Measurements from ENCODE around the gene EYA2.
"Not testable (repeated sequence)": the region's sequence is repeated elsewhere in the genome, so short reads cannot be mapped to it uniquely, and the experiment has no call there.

The EYA2 gene

DNA sequence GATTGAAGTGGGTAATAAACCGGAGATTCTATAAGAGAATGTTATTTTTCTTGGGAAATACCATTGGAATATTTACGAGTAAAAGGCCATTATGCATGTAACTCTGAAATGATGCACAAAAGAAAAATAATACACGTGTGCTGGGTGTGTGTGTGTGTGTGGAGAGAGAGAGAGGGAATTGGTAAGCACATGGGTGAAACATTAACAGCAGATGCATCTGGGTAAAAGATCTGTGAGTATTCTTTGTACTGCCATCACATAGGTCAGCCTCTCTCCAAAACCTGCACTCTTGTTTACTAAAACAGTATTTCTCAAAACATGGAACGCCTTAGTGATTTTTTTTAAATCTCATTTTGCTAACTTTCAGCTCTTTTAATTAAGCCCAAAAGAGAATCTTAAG lies 28.9 kb downstream of the EYA2 start:
- H3K4me3 ChIP-seq (ENCODE audit: control insufficient read depth, low read depth, low read length) = no peak overlapping the region
- no peak for DNase-seq (ENCODE audit: low read depth)
- TF ChIP-seq, protein P1, sequence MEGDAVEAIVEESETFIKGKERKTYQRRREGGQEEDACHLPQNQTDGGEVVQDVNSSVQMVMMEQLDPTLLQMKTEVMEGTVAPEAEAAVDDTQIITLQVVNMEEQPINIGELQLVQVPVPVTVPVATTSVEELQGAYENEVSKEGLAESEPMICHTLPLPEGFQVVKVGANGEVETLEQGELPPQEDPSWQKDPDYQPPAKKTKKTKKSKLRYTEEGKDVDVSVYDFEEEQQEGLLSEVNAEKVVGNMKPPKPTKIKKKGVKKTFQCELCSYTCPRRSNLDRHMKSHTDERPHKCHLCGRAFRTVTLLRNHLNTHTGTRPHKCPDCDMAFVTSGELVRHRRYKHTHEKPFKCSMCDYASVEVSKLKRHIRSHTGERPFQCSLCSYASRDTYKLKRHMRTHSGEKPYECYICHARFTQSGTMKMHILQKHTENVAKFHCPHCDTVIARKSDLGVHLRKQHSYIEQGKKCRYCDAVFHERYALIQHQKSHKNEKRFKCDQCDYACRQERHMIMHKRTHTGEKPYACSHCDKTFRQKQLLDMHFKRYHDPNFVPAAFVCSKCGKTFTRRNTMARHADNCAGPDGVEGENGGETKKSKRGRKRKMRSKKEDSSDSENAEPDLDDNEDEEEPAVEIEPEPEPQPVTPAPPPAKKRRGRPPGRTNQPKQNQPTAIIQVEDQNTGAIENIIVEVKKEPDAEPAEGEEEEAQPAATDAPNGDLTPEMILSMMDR (IDR thresholded peaks at IDR 0.05; ENCODE audit: control insufficient read depth, insufficient read depth, low read depth, low read length, missing control alignments) = no peak

DNA sequence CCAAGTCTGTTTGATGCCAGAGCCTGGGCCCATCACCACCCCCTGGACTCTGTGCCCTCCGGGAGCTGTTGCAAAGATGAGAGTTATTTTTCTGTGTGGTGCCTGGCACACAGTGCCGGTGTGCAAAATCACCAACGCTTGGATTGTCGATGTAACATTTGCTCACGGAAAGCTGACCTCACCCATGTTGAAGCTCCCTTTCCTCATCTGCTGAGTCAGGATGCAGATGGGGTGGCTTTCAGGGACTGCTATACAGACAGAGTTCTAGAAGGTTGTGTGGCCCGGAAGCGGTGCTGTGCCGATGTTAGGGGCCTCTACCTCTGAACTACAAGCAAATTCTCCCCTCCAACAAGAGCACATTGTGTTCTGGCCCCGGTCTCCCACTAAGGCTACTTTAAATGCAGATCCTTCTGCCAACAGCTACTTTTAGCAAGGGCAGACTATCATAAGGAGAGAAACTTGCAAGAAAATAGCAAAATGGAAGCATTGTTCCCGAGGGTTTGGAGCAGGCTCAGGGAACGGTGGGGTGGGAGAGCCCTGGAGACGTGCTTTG lies 34.0 kb downstream of the EYA2 start:
- DNase-seq (ENCODE audit: low read depth) = peak; percentile 11
- no peak overlapping the region for H3K4me3 ChIP-seq (ENCODE audit: control insufficient read depth, low read depth, low read length)
- TF ChIP-seq, protein P1 (IDR thresholded peaks at IDR 0.05; ENCODE audit: control insufficient read depth, insufficient read depth, low read depth, low read length, missing control alignments) = no peak

DNA sequence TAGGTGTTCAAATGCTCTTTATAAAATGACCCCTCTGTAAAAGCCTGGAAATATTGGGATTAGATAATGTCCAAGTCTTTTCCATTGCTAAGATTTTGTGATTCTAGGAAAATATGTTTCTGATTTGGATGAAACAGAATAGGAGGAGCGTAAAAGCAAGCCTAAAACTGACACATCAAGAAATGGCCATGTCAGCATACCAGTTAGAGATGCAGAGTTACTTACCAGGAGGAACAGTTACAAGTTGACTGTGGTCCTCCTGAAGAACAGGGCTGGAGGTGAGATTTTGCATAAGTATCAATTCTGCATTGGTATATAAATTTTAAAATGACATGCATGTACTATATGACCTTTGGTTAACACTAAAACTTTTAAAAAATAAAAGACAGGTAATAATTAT lies 35.3 kb downstream of the EYA2 start:
- TF ChIP-seq, protein P1 (IDR thresholded peaks at IDR 0.05; ENCODE audit: control insufficient read depth, insufficient read depth, low read depth, low read length, missing control alignments) = no peak
- H3K4me3 ChIP-seq (ENCODE audit: control insufficient read depth, low read depth, low read length) = no peak overlapping the region
- DNase-seq (ENCODE audit: low read depth) = no peak

DNA sequence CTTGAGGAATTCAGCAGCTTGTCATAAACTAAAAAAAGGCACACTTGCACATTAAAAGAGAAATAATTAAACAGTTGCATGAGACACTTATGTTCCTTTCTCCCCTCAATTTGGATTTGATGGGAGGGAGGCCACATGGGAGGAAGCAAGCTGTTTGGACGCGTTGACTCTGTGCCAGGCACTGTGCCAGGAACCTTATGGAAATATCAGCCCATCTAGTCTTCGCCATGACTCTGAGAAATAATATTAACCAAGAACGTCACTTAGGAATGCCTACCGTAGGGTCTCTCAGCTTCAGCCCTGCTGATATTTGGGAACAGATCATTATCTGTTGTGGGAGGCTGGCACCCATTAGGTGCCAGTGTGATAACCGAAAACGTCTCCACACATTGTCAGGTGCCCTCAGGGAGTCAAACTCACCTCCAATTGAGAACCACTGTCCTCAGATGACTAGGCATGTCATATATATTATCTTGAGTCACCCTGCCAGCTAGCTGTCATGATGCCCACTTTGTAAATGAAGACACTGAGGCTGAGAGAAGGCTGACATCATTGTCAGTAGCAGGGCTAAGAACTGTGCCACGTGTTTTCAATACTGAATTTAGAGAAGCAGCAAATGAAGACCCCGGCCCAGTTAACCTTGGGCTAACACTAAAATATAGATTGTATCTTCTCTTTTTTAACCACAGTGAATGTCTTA lies 36.1 kb downstream of the EYA2 start:
- no peak for DNase-seq (ENCODE audit: low read depth)
- no peak overlapping the region for H3K4me3 ChIP-seq (ENCODE audit: control insufficient read depth, low read depth, low read length)
- TF ChIP-seq, protein P1 (IDR thresholded peaks at IDR 0.05; ENCODE audit: control insufficient read depth, insufficient read depth, low read depth, low read length, missing control alignments) = no peak

DNA sequence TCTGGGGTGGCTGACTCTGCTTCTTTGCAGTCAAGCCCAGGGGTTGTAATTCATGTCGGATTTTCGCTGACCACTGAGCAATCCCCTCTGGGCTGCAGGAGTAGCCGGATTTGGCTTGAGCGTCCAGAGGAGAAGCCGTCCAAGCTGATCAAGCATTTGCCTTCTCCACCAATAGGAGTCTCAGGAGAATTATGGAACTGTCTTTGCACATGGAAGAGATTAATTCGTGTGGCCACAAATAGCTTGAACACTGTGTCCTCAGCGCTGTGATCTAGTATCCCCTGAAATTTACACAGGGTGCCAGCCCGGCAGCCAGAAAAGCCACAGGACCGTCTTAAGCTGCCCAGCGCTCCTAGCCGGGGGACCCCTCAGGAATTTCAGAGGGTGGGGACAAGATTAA lies 37.1 kb downstream of the EYA2 start:
- TF ChIP-seq, protein P1 (IDR thresholded peaks at IDR 0.05; ENCODE audit: control insufficient read depth, insufficient read depth, low read depth, low read length, missing control alignments) = no peak
- no peak for DNase-seq (ENCODE audit: low read depth)
- no peak overlapping the region for H3K4me3 ChIP-seq (ENCODE audit: control insufficient read depth, low read depth, low read length)

DNA sequence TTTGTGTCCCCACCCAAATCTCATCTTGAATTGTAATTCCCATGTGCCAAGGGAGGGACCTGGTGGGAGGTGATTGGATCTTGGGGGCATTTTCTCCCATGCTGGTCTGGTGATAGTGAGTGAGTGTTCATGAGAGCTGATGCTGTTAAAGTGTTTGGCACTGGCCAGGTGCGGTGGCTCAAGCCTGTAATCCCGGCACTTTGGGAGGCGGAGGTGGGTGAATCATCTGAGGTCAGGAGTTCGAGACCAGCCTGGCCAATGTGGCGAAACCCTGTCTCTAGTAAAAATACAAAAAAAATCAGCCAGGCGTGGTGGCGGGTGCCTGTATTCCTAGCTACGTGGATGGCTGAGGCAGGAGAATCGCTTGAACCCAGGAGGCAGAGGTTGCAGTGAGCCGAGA lies 37.8 kb downstream of the EYA2 start:
- not testable (repeated sequence) for H3K4me3 ChIP-seq (ENCODE audit: control insufficient read depth, low read depth, low read length); DNase-seq (ENCODE audit: low read depth)

DNA sequence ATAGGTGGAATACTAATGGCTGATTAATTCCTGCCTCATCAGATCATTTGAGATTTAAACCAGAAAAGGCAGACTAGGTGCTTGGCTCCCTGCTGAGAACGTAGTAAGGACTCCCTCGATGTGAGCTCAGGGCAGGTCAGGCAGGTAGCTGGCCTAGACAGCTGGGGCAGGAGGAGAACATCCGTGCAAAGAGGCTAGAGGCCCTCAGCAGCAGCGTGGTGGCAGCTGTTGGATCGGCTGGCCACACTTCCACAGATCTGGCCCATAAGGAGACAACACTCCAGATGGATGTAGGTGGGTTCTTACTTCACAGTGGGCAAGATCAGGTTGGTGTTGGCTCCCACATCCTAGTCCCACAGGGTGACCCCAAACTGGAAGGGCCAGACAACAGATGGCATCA lies 38.5 kb downstream of the EYA2 start:
- TF ChIP-seq, protein P1 (IDR thresholded peaks at IDR 0.05; ENCODE audit: control insufficient read depth, insufficient read depth, low read depth, low read length, missing control alignments) = no peak
- no peak for DNase-seq (ENCODE audit: low read depth)

More for the DNA sequence above, 38.5 kb downstream of the EYA2 start:
- no peak overlapping the region for H3K4me3 ChIP-seq (ENCODE audit: control insufficient read depth, low read depth, low read length)
